Measurements from ENCODE around the gene CCNY. TPM values are rescaled to one million over a fixed set of nuclear protein-coding genes. Genes with fewer than 3 reads are reported as not detected.

CCNY gene
- total and polyA plus RNA-seq, 2 of the 4 experiments (the other 2 are of a cell fraction), result 38.0 to 131 TPM

GRCh38 chr10:35412900-35413491 is 76.7 kb downstream of the CCNY start:
- Histone ChIP-seq H3K23ac (ENCODE audit: low read depth, low read length) (no peak overlapping the region), H3K27ac (ENCODE audit: insufficient read depth, low read length) (no peak overlapping the region), H3K27me3 (ENCODE audit: control insufficient read depth, insufficient read depth, low read length) (no peaks in the 10 kb centered on the region), H4K8ac (ENCODE audit: low read depth in 2 of 2, low read length in 2 of 2) (peak overlapping the region in 1 of 2 experiments; percentile 31; a peak in 1 of 4 replicates), H3K36me3 (ENCODE audit: control insufficient read depth, insufficient read depth, low read length) (no peaks in the 10 kb centered on the region), H3K56ac (ENCODE audit: extremely low read depth, insufficient read depth, low read length) (no peak overlapping the region), H3K79me1 (ENCODE audit: low read depth in 1 of 2, low read length in 2 of 2) (peaks cover 44 to 92% of the 10 kb centered on the region in 2 experiments), H2AK5ac (ENCODE audit: low read depth, low read length) (0 out of 2 replicates have a peak overlapping the region, but pooled peaks have one; percentile 9), H2BK20ac (ENCODE audit: low read depth, low read length) (no peak overlapping the region), H4K91ac (ENCODE audit: insufficient read depth, low read depth, low read length) (no peak overlapping the region), H2BK5ac (ENCODE audit: low read depth, low read length, poor library complexity, severe bottlenecking) (peak overlapping the region; percentile 21), H3K14ac (replicated peaks; ENCODE audit: low read depth, low read length) (no peak overlapping the region), H3K4me3 (ENCODE audit: insufficient read depth, low read depth, low read length) (no peak overlapping the region), H3K4me1 (ENCODE audit: control insufficient read depth, insufficient read depth, low read length) (peaks cover 32% of the 10 kb centered on the region), H3K9me3 (ENCODE audit: control insufficient read depth, insufficient read depth, low read length) (no peaks in the 10 kb centered on the region), H3K9ac (ENCODE audit: low read depth, low read length) (no peak overlapping the region), H2AK9ac (replicated peaks; ENCODE audit: low read depth, low read length, poor library complexity) (no peak overlapping the region), H3K4me2 (ENCODE audit: low read depth, low read length) (peak overlapping the region; percentile 24; the same call in 1 of the 2 replicates), H2BK120ac (ENCODE audit: low read depth, low read length) (no peak overlapping the region), H4K5ac (ENCODE audit: low read depth, low read length) (no peak overlapping the region), H4K20me1 (ENCODE audit: insufficient read depth, low read length) (peaks cover 80% of the 10 kb centered on the region), H3K9me1 (ENCODE audit: insufficient read depth, low read length) (peaks cover 46% of the 10 kb centered on the region), H2BK15ac (ENCODE audit: low read depth, low read length) (no peak overlapping the region), H3K4ac (ENCODE audit: low read depth, low read length) (peak overlapping the region; percentile 24; the same call in 1 of the 2 replicates), H3K18ac (ENCODE audit: low read depth, low read length) (no peak overlapping the region), H2AFZ (replicated peaks; ENCODE audit: low read length, poor library complexity) (no peak overlapping the region)
- in situ Hi-C loops (cut with MboI; ENCODE audit: low sequenced_read_pairs) (no loop called here), intact Hi-C loops (cut with micrococcal nuclease) (no loop called here), dilution Hi-C loops (cut with HindIII; ENCODE audit: low sequenced_read_pairs, unreplicated experiment) (no loop called here)
- WGBS, 2 experiments (ENCODE audit: extremely low coverage in 2 of 2, insufficient read length in 1 of 2), result 67% methylated on average over 3 of the region's 4 CpGs; no CpG with 5 or more reads in 1 of the 2 experiments
- CTCF ChIA-PET, result no interaction called here
- DNase-seq, result peak; percentile 61
- TF ChIP-seq RFX5 (IDR thresholded peaks at IDR 0.05; ENCODE audit: low read depth, low read length) (no peak), FOS (IDR thresholded peaks at IDR 0.05; ENCODE audit: low read depth, low read length) (peak; percentile 71), BHLHE40 (IDR thresholded peaks at IDR 0.05; ENCODE audit: low read depth, low read length) (peak; percentile 12; the same call in 1 of the 2 replicates)
- POLR2A ChIA-PET (ENCODE audit: unreplicated experiment), result no interaction called here
- no TSS peak for BruUV-seq (replicated peaks)
- peak; percentile 54 for ATAC-seq (ENCODE audit: low read depth)
